Thoracic aorta (tissue), 2 donors: ENCODE results near the gene NFIA. TPM values are rescaled to one million over a fixed set of nuclear protein-coding genes. Genes with fewer than 3 reads are reported as not detected.

Experiments used
- ATAC-seq: fragments of 150-250 bp; one replicate; pipeline ENCODE4 v1.8.0; 2017; ENCODE audit warnings: low read depth; ENCODE audit not compliant: insufficient number of reproducible peaks, low FRiP score
- DNase-seq: peaks from one replicate; pipeline ENCODE4 v3.0.0-alpha.2; 2020; ENCODE audit warnings: low spot score
- H3K27ac ChIP-seq, 2 donors: fragments of 200-600 bp; sonication (generic); 1 replicate in 1 of 2; 2 replicates in 1 of 2; pipeline ENCODE4 v1.5.1; 2016; ENCODE audit warnings: mild to moderate bottlenecking in 2 of 2, moderate library complexity in 2 of 2
- H3K27me3 ChIP-seq: fragments of 200-600 bp; sonication (generic); replicated peaks from 2 replicates; pipeline ENCODE4 v1.6.0; 2016; ENCODE audit warnings: mild to moderate bottlenecking; ENCODE audit not compliant: insufficient read depth
- H3K36me3 ChIP-seq: fragments of 200-600 bp; sonication (generic); one replicate; pipeline ENCODE4 v1.5.1; 2016
- H3K4me1 ChIP-seq, 2 donors: fragments of 200-600 bp; sonication (generic); 1 replicate in 1 of 2; 2 replicates in 1 of 2; pipeline versions ENCODE4 v1.5.1 to v1.6.0; 2016; ENCODE audit warnings: low read depth in 2 of 2, mild to moderate bottlenecking in 1 of 2; ENCODE audit not compliant: control insufficient read depth in 1 of 2
- H3K4me3 ChIP-seq: fragments of 200-600 bp; sonication (generic); 2 replicates; pipeline ENCODE4 v1.5.1; 2016; ENCODE audit warnings: mild to moderate bottlenecking
- H3K9me3 ChIP-seq: fragments of 200-600 bp; sonication (generic); 2 replicates; pipeline ENCODE4 v1.5.1; 2016
- CTCF ChIP-seq: fragments of 200-600 bp; sonication (generic); IDR thresholded peaks from one replicate; pipeline ENCODE4 v1.5.1; 2019; ENCODE audit warnings: antibody characterized with exemption
- total RNA-seq, 2 donors: library from RNA; depleted of rRNA; stranded (reverse); fragments of >200 nt; gene quantifications; one replicate each; pipeline versions ENCODE4 v1.1.0 to v1.2.3, GENCODE V29; 2016

The NFIA gene
- total RNA-seq, 2 donors from 2014 or later: 99.8 to 118 TPM

DNA sequence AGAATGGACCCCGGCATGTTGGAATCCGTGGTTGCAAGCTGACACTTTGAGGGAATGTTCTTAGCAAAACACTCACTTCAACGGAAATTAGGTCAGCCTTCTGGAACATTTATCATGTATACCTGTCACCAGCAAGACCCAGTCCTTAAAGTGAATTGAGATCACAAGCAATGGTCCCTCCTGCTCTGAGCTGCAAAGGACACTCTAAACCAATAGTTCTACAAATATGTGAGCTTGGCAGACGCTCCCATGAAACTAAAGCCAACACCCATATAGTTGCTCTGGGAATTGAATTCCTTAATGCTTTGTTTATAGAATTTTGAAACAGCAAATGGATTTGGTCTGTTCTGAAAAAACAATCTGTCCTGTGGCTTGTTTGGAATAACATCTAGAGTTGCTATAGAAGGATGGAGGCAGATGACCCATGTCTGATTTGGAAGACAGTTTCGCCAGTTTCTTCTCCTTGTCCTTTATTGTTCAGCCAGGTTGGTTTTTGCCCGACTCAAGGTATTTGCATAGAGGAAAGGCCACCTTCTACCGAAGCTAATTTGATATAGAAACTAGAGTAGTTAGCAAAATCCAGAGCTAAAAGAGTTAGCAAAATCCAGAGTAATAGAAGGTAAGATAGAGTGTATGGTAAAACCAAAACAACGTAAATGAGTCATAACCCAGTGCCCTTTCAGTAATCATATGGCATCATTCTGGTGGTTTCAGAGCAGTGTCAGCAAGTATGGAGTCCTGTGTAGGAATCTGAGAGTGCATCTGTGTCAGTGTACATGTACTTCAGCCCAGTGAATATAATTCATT is 236.2 kb downstream of the NFIA start:
- H3K4me1 ChIP-seq: peaks cover 17 to 43% of the 10 kb centered on the region in 2 donors
- peak overlapping the region; percentile 52 for H3K4me3 ChIP-seq
- no peaks in the 10 kb centered on the region for H3K36me3 ChIP-seq
- no peaks in the 10 kb centered on the region for H3K9me3 ChIP-seq
- no peak for TF ChIP-seq CTCF
- no peak for DNase-seq
- no peaks in the 10 kb centered on the region for H3K27me3 ChIP-seq
- ATAC-seq: peak; percentile 87
- H3K27ac ChIP-seq: peak overlapping the region; percentile 77 to 81

DNA sequence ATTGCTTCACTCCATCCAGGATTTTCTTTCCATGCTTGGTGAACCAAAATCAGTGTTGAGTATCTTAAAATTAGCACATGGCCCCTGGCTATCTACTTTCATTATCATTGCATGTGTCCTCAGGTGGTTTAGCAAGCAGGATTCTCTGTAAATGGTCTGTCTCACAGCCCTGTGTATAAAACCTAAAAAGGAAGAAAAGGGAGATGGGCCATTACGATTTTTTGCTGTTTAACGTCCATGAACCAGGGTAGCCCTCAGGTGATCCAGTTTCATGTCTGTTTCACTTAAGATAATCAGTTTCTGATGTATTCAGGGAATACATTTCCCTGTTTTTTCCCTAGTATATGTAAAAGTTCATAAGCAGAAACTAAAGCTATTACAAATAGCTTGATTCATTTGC is 238.2 kb downstream of the NFIA start:
- no peak for ATAC-seq
- no peaks in the 10 kb centered on the region for H3K36me3 ChIP-seq
- no peaks in the 10 kb centered on the region for H3K9me3 ChIP-seq
- no peak overlapping the region for H3K4me3 ChIP-seq
- H3K4me1 ChIP-seq: peaks cover 30 to 55% of the 10 kb centered on the region in 2 donors
- DNase-seq: no peak
- no peak for TF ChIP-seq CTCF
- H3K27me3 ChIP-seq: no peaks in the 10 kb centered on the region
- peak overlapping the region in 1 of 2 donors; percentile 29 for H3K27ac ChIP-seq

DNA sequence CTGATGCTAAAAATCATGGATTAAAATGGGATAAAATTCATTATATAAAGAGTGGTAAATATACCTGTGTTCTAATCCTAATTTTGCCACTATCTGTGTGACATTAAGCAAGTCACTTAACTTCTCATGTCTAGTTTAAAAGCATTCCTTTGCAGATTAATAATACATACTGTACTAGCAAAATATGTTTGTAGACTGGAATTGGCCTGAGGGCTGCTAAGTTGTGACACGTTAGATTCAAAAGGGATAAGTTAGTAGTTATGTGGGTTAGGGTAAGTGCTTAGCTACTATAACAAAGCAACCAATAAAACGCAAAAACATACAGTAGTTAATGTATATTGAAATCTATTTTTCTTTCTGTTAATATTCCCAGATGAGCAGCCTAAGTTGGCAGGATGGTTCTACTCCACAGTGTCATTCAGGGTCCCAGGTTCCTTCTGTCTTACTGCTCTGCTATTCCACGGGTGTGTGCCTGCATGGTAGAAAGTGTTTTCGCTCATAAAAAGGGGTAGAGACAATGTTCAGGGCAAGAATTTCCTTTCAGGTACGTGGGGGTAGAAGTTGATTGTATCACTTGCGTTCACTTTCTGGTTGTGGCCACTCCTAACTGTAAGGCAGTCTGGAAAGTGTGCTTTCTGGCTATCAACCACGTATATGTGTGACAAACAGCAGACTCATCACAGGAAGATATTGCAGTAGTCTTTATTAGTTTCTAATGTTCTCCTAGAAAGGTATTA is 239.8 kb downstream of the NFIA start:
- H3K4me3 ChIP-seq: no peak overlapping the region
- H3K27ac ChIP-seq: peak overlapping the region in 1 of 2 donors; percentile 5
- H3K36me3 ChIP-seq: no peaks in the 10 kb centered on the region
- H3K9me3 ChIP-seq: no peaks in the 10 kb centered on the region
- TF ChIP-seq CTCF: no peak
- H3K4me1 ChIP-seq: peaks cover 28 to 56% of the 10 kb centered on the region in 2 donors
- ATAC-seq (no peak), DNase-seq (no peak)
- H3K27me3 ChIP-seq: no peaks in the 10 kb centered on the region

DNA sequence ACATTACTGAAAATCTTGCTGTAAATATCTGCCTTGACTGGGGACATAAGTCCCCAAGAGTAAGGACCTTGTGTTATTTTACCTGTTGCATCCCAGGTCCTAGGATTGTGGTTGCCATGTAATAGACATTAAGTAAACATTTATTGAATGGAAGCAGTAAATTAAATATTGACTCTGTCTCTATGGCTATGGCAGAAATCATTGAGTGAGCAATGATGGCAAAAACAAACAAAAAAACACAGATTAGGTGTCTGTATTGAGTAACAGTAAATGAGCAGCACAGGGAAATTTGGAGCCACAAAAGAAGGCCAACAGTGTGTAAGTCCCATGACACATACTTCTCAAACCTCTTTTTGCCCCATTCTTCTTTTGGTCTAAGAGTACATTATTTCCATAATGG is 240.4 kb downstream of the NFIA start:
- Histone ChIP-seq H3K4me3 (no peak overlapping the region), H3K4me1 (peaks cover 24 to 56% of the 10 kb centered on the region in 2 donors)
- TF ChIP-seq CTCF: no peak

DNA sequence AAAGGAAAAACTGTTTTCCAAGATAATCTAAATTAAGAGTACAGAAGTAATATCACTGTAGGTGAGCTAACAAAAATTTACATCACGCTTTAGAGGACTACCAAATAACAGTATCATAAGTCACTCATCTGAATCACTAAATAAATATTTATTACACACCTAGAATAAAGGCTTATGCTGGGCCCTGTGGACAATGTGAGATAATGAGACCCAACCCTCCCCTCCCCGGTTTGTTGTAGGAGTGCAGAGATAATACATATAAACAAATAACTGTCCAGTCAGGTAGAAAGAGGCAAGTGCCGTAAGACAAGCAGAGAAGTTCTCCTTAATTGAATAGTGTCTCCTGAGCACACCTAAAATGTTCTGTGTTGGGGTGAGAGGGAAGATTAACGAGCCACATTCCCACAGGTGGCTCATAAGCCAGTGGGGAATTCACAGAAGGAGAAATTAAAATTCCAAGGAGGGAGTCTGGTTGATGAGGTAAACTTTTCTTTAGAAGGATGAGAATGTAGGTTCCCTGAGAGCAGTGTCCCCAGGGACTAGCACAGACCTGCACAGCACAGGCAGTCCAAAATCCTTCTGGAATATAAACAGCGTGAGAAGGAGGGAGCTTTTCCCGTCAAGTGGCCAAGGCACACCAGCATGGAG is 241.4 kb downstream of the NFIA start:
- H3K27me3 ChIP-seq: no peaks in the 10 kb centered on the region
- no peak overlapping the region for H3K4me3 ChIP-seq
- TF ChIP-seq CTCF: no peak
- no peaks in the 10 kb centered on the region for H3K36me3 ChIP-seq
- H3K27ac ChIP-seq: peak overlapping the region; percentile 29 to 36
- DNase-seq (no peak), ATAC-seq (no peak)
- peaks cover 21 to 50% of the 10 kb centered on the region in 2 donors for H3K4me1 ChIP-seq
- no peaks in the 10 kb centered on the region for H3K9me3 ChIP-seq

More for the DNA sequence above, 240.4 kb downstream of the NFIA start:
- peak overlapping the region in 1 of 2 donors; percentile 5 for H3K27ac ChIP-seq
- H3K9me3 ChIP-seq: no peaks in the 10 kb centered on the region
- H3K27me3 ChIP-seq: no peaks in the 10 kb centered on the region
- ATAC-seq (no peak), DNase-seq (no peak)
- H3K36me3 ChIP-seq: no peaks in the 10 kb centered on the region
